ENCODE measurements around the gene TYRO3. TPM values are rescaled to one million over a fixed set of nuclear protein-coding genes. Genes with fewer than 3 reads are reported as not detected.
"Not testable (repeated sequence)": the region's sequence is repeated elsewhere in the genome, so short reads cannot be mapped to it uniquely, and the experiment has no call there.

Gene TYRO3
- total and polyA plus RNA-seq, 2 of the 13 experiments (the other 11 are each of a cell fraction or from before 2014, with no cell fraction given), result 24.0 to 43.6 TPM

GRCh38 chr15:41586531-41587282 is 27.7 kb downstream of the TYRO3 start:
- H4K20me1 ChIP-seq (ENCODE audit: insufficient read depth, low read length); H2AFZ ChIP-seq (ENCODE audit: low read length); DNase-seq (ENCODE audit: low spot score); H3K79me2 ChIP-seq (ENCODE audit: insufficient read depth, low read length); H3K27ac ChIP-seq (ENCODE audit: extremely low read length, insufficient read depth, low read length); H3K36me3 ChIP-seq (replicated peaks in 1 of 2; ENCODE audit: control insufficient read depth in 1 of 2, insufficient read depth in 2 of 2, low read length in 2 of 2); H3K9ac ChIP-seq (ENCODE audit: insufficient read depth, low read depth, low read length); FAIRE-seq; H3K27me3 ChIP-seq (ENCODE audit: control insufficient read depth in 1 of 2, insufficient read depth in 2 of 2, low read length in 2 of 2); POLR2A ChIA-PET; H3K4me3 ChIP-seq (replicated peaks in 1 of 3; ENCODE audit: insufficient read depth in 1 of 3, low read depth in 2 of 3, low read length in 3 of 3); in situ Hi-C loops (cut with HindIII; ENCODE audit: extremely low pct_ligation_motif_present, low pct_unique_long_range_greater_than_20kb); BruUV-seq (replicated peaks); intact Hi-C loops (cut with micrococcal nuclease; ENCODE audit: unreplicated experiment); ATAC-seq; H3K9me3 ChIP-seq (ENCODE audit: low read length): not testable (repeated sequence)
- Histone ChIP-seq H3K4me2 (ENCODE audit: low read depth, low read length) (0 out of 2 replicates have a peak overlapping the region, but pooled peaks have one; percentile 18), H3K4me1 (ENCODE audit: insufficient read depth, low read length) (peaks cover 33% of the 10 kb centered on the region)
- WGBS (ENCODE audit: low lambda C conversion rate), result 67% methylated on average over 13 of the region's 14 CpGs
- CTCF ChIA-PET (ENCODE audit: low intra/inter-chr PET ratio, low total read pairs), result interaction anchor here (2.0 kb wide), 1 partner anchor 28 kb away, joined by 10 read pairs; the partner anchor contains the start of gene TYRO3

GRCh38 chr15:41589018-41589417 is 30.0 kb downstream of the TYRO3 start:
- CTCF ChIA-PET (ENCODE audit: low intra/inter-chr PET ratio, low total read pairs); in situ Hi-C loops (cut with HindIII; ENCODE audit: extremely low pct_ligation_motif_present, low pct_unique_long_range_greater_than_20kb); intact Hi-C loops (cut with micrococcal nuclease; ENCODE audit: unreplicated experiment); H4K20me1 ChIP-seq (ENCODE audit: insufficient read depth, low read length); FAIRE-seq; H3K27me3 ChIP-seq (ENCODE audit: control insufficient read depth in 1 of 2, insufficient read depth in 2 of 2, low read length in 2 of 2); DNase-seq (ENCODE audit: low spot score); H3K9ac ChIP-seq (ENCODE audit: insufficient read depth, low read depth, low read length); H2AFZ ChIP-seq (ENCODE audit: low read length); H3K4me2 ChIP-seq (ENCODE audit: low read depth, low read length); POLR2A ChIA-PET; ATAC-seq; H3K36me3 ChIP-seq (replicated peaks in 1 of 2; ENCODE audit: control insufficient read depth in 1 of 2, insufficient read depth in 2 of 2, low read length in 2 of 2); H3K9me3 ChIP-seq (ENCODE audit: low read length); H3K27ac ChIP-seq (ENCODE audit: extremely low read length, insufficient read depth, low read length); H3K79me2 ChIP-seq (ENCODE audit: insufficient read depth, low read length); H3K4me3 ChIP-seq (replicated peaks in 1 of 3; ENCODE audit: insufficient read depth in 1 of 3, low read depth in 2 of 3, low read length in 3 of 3); BruUV-seq (replicated peaks): not testable (repeated sequence)
- 75% methylated on average over 4 of the region's 4 CpGs for WGBS (ENCODE audit: low lambda C conversion rate)
- peaks cover 30% of the 10 kb centered on the region for H3K4me1 ChIP-seq (ENCODE audit: insufficient read depth, low read length)

- H3K4me3 ChIP-seq (replicated peaks in 1 of 3; ENCODE audit: insufficient read depth in 1 of 3, low read depth in 2 of 3, low read length in 3 of 3); H4K20me1 ChIP-seq (ENCODE audit: insufficient read depth, low read length); DNase-seq (ENCODE audit: low spot score); ATAC-seq; CTCF ChIA-PET (ENCODE audit: low intra/inter-chr PET ratio, low total read pairs); H2AFZ ChIP-seq (ENCODE audit: low read length); H3K36me3 ChIP-seq (replicated peaks in 1 of 2; ENCODE audit: control insufficient read depth in 1 of 2, insufficient read depth in 2 of 2, low read length in 2 of 2); intact Hi-C loops (cut with micrococcal nuclease; ENCODE audit: unreplicated experiment); FAIRE-seq; H3K4me2 ChIP-seq (ENCODE audit: low read depth, low read length); H3K9me3 ChIP-seq (ENCODE audit: low read length); H3K27me3 ChIP-seq (ENCODE audit: control insufficient read depth in 1 of 2, insufficient read depth in 2 of 2, low read length in 2 of 2); H3K9ac ChIP-seq (ENCODE audit: insufficient read depth, low read depth, low read length); H3K79me2 ChIP-seq (ENCODE audit: insufficient read depth, low read length); BruUV-seq (replicated peaks); H3K27ac ChIP-seq (ENCODE audit: extremely low read length, insufficient read depth, low read length); in situ Hi-C loops (cut with HindIII; ENCODE audit: extremely low pct_ligation_motif_present, low pct_unique_long_range_greater_than_20kb); POLR2A ChIA-PET: not testable (repeated sequence)
- H3K4me1 ChIP-seq (ENCODE audit: insufficient read depth, low read length), result peaks cover 27% of the 10 kb centered on the region
- 49% methylated on average over 2 of the region's 2 CpGs for WGBS (ENCODE audit: low lambda C conversion rate)
Observed at GRCh38 chr15:41589571-41589970, 30.6 kb downstream of the TYRO3 start.

All from HepG2 (cell line).